Uterus (tissue), 4 donors: ENCODE results near the gene PCDHA12. TPM values are rescaled to one million over a fixed set of nuclear protein-coding genes. Genes with fewer than 3 reads are reported as not detected.
"Not testable (repeated sequence)": the region's sequence is repeated elsewhere in the genome, so short reads cannot be mapped to it uniquely, and the experiment has no call there.

Experiments
- DNase-seq, 2 donors: peaks; one replicate each; pipeline ENCODE4 v3.0.0-alpha.2; 2019 to 2020
- H3K27ac ChIP-seq, 2 donors: fragments of 200-600 bp; sonication (generic); 1 replicate in 1 of 2; 2 replicates in 1 of 2; pipeline ENCODE4 v1.5.1; 2016 to 2018
- H3K27me3 ChIP-seq, 2 donors: fragments of 200-600 bp; sonication (generic); one replicate each; pipeline ENCODE4 v1.5.1; 2018 to 2019; ENCODE audit warnings: control low read depth in 1 of 2
- H3K36me3 ChIP-seq, 2 donors: fragments of 200-600 bp; sonication (generic); one replicate each; pipeline ENCODE4 v1.5.1; 2019; ENCODE audit warnings: control low read depth in 1 of 2
- H3K4me1 ChIP-seq, 2 donors: fragments of 200-600 bp; sonication (generic); one replicate each; pipeline ENCODE4 v1.5.1; 2018 to 2019; ENCODE audit warnings: control low read depth in 1 of 2
- H3K4me3 ChIP-seq, 2 donors: fragments of 200-600 bp; sonication (generic); 1 replicate in 1 of 2; 2 replicates in 1 of 2; pipeline ENCODE4 v1.5.1; 2018 to 2019; ENCODE audit warnings: mild to moderate bottlenecking in 1 of 2
- H3K9me3 ChIP-seq, 2 donors: fragments of 200-600 bp; sonication (generic); one replicate each; pipeline ENCODE4 v1.5.1; 2019; ENCODE audit warnings: control low read depth in 1 of 2
- POLR2A ChIP-seq, 2 donors: fragments of 450-650 bp; IDR thresholded peaks; one replicate each; pipeline ENCODE4 v1.6.1; 2016; ENCODE audit warnings: antibody characterized with exemption in 2 of 2, mild to moderate bottlenecking in 1 of 2, moderate library complexity in 1 of 2
- intact Hi-C: fragments of 100-400 bp; cut with DNase I; formaldehyde crosslinking; loops from one replicate; pipeline ENCODE4 v1.15.1; 2023; ENCODE audit warnings: low total_unique reads
- total RNA-seq, 4 donors: library from RNA; depleted of rRNA in 3 of 4; stranded (reverse); fragments of >200 nt in 3 of 4; gene quantifications; one replicate each; pipeline versions ENCODE4 v1.1.0 to v1.2.4, GENCODE V29; 2014 to 2023
- TF ChIP-seq, protein P1 (sequence below), 4 experiments: fragments of 200-600 bp in 2 of 4; fragments of 450-650 bp in 2 of 4; sonication (generic) in 2 of 4; IDR thresholded peaks; one replicate each; pipeline ENCODE4 v1.5.1; 2016 to 2019; ENCODE audit warnings: antibody characterized with exemption in 4 of 4, mild to moderate bottlenecking in 2 of 4, moderate library complexity in 1 of 4
- donor health status: DM: yes; HTN: yes; CAD: no.

The PCDHA12 gene
- total RNA-seq, 4 donors from 2014 or later: 0.98 to 9.4 (median 1.5) TPM

GRCh38 chr5:140868721-140869554 lies 6.2 kb upstream of the PCDHA12 start, which contains the start of gene PCDHA11:
TSS of gene PCDHA11 (plus strand) at chr5:140868957. CDS start at chr5:140869104, 147 bp downstream.
- Histone ChIP-seq H3K4me3 (no peak within 1 kb of the TSS), H3K27ac (no peak within 1 kb of the TSS), H3K9me3 (no peaks in the 10 kb centered on the region), H3K36me3 (no peaks in the 10 kb centered on the region), H3K27me3 (no peaks in the 10 kb centered on the region), H3K4me1 (no peaks in the 10 kb centered on the region)
- no peak for TF ChIP-seq POLR2A (IDR thresholded peaks at IDR 0.05)
- TF ChIP-seq, protein P1, sequence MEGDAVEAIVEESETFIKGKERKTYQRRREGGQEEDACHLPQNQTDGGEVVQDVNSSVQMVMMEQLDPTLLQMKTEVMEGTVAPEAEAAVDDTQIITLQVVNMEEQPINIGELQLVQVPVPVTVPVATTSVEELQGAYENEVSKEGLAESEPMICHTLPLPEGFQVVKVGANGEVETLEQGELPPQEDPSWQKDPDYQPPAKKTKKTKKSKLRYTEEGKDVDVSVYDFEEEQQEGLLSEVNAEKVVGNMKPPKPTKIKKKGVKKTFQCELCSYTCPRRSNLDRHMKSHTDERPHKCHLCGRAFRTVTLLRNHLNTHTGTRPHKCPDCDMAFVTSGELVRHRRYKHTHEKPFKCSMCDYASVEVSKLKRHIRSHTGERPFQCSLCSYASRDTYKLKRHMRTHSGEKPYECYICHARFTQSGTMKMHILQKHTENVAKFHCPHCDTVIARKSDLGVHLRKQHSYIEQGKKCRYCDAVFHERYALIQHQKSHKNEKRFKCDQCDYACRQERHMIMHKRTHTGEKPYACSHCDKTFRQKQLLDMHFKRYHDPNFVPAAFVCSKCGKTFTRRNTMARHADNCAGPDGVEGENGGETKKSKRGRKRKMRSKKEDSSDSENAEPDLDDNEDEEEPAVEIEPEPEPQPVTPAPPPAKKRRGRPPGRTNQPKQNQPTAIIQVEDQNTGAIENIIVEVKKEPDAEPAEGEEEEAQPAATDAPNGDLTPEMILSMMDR (IDR thresholded peaks at IDR 0.05): peak in 3 of 4 experiments; percentile 8 to 30 (median 12)
- DNase-seq: no peak
- intact Hi-C loops: no loop called here

DNA sequence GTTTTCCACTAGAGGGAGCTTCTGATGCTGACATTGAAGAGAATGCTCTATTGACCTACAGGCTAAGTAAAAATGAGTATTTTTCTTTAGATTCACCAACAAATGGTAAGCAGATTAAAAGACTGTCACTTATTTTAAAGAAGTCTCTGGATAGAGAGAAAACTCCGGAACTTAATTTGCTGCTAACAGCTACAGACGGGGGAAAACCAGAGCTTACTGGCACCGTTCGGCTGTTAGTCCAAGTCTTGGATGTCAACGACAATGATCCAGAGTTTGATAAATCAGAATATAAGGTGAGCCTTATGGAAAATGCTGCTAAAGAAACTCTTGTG lies 5.6 kb upstream of the PCDHA12 start:
- Histone ChIP-seq H3K27ac (no peak overlapping the region), H3K4me3 (no peak overlapping the region), H3K36me3 (no peaks in the 10 kb centered on the region), H3K4me1 (no peaks in the 10 kb centered on the region), H3K27me3 (no peaks in the 10 kb centered on the region), H3K9me3 (no peaks in the 10 kb centered on the region)
- intact Hi-C loops: no loop called here
- TF ChIP-seq, protein P1 (IDR thresholded peaks at IDR 0.05): no peak
- no peak for TF ChIP-seq POLR2A (IDR thresholded peaks at IDR 0.05)
- no peak for DNase-seq

DNA sequence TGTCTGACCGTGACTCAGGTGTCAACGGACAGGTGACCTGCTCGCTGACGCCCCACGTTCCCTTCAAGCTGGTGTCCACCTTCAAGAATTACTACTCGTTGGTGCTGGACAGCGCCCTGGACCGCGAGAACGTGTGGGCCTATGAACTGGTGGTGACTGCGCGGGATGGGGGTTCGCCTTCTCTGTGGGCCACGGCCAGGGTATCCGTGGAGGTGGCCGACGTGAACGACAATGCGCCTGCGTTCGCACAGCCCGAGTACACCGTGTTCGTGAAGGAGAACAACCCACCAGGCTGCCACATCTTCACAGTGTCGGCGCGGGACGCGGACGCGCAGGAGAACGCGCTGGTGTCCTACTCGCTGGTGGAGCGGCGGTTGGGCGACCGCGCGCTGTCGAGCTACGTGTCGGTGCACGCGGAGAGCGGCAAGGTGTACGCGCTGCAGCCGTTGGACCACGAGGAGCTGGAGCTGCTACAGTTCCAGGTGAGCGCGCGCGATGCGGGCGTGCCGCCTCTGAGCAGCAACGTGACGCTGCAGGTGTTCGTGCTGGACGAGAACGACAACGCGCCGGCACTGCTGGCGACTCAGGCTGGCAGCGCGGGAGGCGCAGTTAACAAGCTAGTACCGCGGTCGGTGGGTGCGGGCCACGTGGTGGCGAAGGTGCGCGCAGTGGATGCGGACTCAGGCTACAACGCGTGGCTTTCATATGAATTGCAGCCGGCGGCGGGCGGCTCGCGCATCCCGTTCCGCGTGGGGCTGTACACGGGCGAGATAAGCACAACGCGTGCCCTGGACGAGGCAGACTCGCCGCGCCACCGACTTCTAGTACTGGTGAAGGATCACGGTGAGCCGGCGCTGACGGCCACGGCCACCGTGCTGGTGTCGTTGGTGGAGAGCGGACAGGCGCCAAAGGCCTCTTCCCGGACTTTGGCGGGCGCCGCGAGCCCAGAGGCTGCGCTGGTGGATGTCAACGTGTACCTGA lies 4.6 kb upstream of the PCDHA12 start:
- H3K27me3 ChIP-seq: no peaks in the 10 kb centered on the region
- no peak overlapping the region for H3K4me3 ChIP-seq

GRCh38 chr5:140876541-140877261 lies 1.6 kb downstream of the PCDHA12 start:
- H3K36me3 ChIP-seq, DNase-seq, H3K9me3 ChIP-seq, H3K4me3 ChIP-seq, intact Hi-C loops, H3K27me3 ChIP-seq, H3K27ac ChIP-seq, H3K4me1 ChIP-seq: not testable (repeated sequence)

More for the DNA sequence above, 4.6 kb upstream of the PCDHA12 start:
- H3K9me3 ChIP-seq: no peaks in the 10 kb centered on the region
- no peak overlapping the region for H3K27ac ChIP-seq
- H3K4me1 ChIP-seq: no peaks in the 10 kb centered on the region
- DNase-seq: no peak
- TF ChIP-seq, protein P1 (IDR thresholded peaks at IDR 0.05): no peak
- TF ChIP-seq POLR2A (IDR thresholded peaks at IDR 0.05): no peak
- intact Hi-C loops: no loop called here
- no peaks in the 10 kb centered on the region for H3K36me3 ChIP-seq

DNA sequence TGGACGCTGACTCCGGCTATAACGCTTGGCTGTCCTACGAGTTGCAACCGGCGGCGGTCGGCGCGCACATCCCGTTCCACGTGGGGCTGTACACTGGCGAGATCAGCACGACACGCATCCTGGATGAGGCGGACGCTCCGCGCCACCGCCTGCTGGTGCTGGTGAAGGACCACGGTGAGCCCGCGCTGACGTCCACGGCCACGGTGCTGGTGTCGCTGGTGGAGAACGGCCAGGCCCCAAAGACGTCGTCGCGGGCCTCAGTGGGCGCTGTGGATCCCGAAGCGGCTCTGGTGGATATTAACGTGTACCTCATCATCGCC lies 2.1 kb downstream of the PCDHA12 start:
- no peaks in the 10 kb centered on the region for H3K27me3 ChIP-seq
- H3K4me1 ChIP-seq: no peaks in the 10 kb centered on the region
- no peak for DNase-seq
- no peaks in the 10 kb centered on the region for H3K36me3 ChIP-seq
- H3K27ac ChIP-seq: no peak overlapping the region
- intact Hi-C loops: no loop called here
- H3K9me3 ChIP-seq: peaks cover 0 to 8% of the 10 kb centered on the region in 2 donors
- TF ChIP-seq POLR2A (IDR thresholded peaks at IDR 0.05): no peak
- TF ChIP-seq, protein P1 (IDR thresholded peaks at IDR 0.05): no peak
- no peak overlapping the region for H3K4me3 ChIP-seq
